ENCODE measurements around the gene ADPRS.

Gene ADPRS

GRCh38 chr1:36088577-36089392 lies at the start of gene ADPRS:
Gene ADPRS, plus strand, starts transcription at chr1:36088892. Its CDS starts 13 bp downstream, at chr1:36088905.
- peak; percentile 91 for DNase-seq

GRCh38 chr1:36040238-36040637 lies 48.5 kb upstream of the ADPRS start:
- DNase-seq: no peak

- no peak for DNase-seq
Observed at GRCh38 chr1:36051821-36052220, 36.9 kb upstream of the ADPRS start.

- no peak for DNase-seq
Observed at GRCh38 chr1:36053978-36054377, 34.7 kb upstream of the ADPRS start.

GRCh38 chr1:36055706-36056105 lies 33.0 kb upstream of the ADPRS start:
- no peak for DNase-seq

- DNase-seq: no peak
Observed at GRCh38 chr1:36062315-36062714, 26.4 kb upstream of the ADPRS start.

- no peak for DNase-seq
Observed at GRCh38 chr1:36067871-36068270, 20.8 kb upstream of the ADPRS start.

- DNase-seq: no peak
Observed at GRCh38 chr1:36068866-36069265, 19.8 kb upstream of the ADPRS start.

- DNase-seq: no peak
Observed at GRCh38 chr1:36070349-36070748, 18.3 kb upstream of the ADPRS start.

GRCh38 chr1:36076979-36077573 lies 11.6 kb upstream of the ADPRS start:
- DNase-seq: no peak

GRCh38 chr1:36080236-36080635 lies 8.5 kb upstream of the ADPRS start:
- DNase-seq: no peak

- no peak for DNase-seq
Observed at GRCh38 chr1:36080801-36081200, 7.9 kb upstream of the ADPRS start.

GRCh38 chr1:36081926-36082485 lies 6.7 kb upstream of the ADPRS start:
- no peak for DNase-seq

GRCh38 chr1:36083219-36083618 lies 5.5 kb upstream of the ADPRS start:
- DNase-seq: no peak

- DNase-seq: no peak
Observed at GRCh38 chr1:36083635-36084496, 4.8 kb upstream of the ADPRS start, which contains the start of gene TEKT2. Gene TEKT2, plus strand, starts transcription at chr1:36084094. Its CDS starts 828 bp downstream, at chr1:36084922.

GRCh38 chr1:36084497-36085115 lies 4.1 kb upstream of the ADPRS start:
- no peak for DNase-seq

- no peak for DNase-seq
Observed at GRCh38 chr1:36085126-36085525, 3.6 kb upstream of the ADPRS start.

GRCh38 chr1:36085686-36086526 lies 2.8 kb upstream of the ADPRS start:
- DNase-seq: no peak

GRCh38 chr1:36086529-36087232 lies 2.0 kb upstream of the ADPRS start:
- no peak for DNase-seq

GRCh38 chr1:36087233-36088123 lies 1.2 kb upstream of the ADPRS start:
- DNase-seq: no peak

Data from CD4-positive, alpha-beta T cell treated with Interleukin-17A for 1 hour (primary cell).